HepG2 (cell line): ENCODE data around the gene CHST11. TPM values are rescaled to one million over a fixed set of nuclear protein-coding genes. Genes with fewer than 3 reads are reported as not detected.

Source experiments
- ATAC-seq: fragments of 200-7000 bp; cut with Tn5 transposase; 3 replicates; pipeline ENCODE4 v1.9.1; 2020; ENCODE audit warnings: mild to moderate bottlenecking, moderate library complexity
- BruUV-seq: library from RNA; stranded (reverse); fragments of 400-500 nt; replicated peaks from 2 replicates; lab custom pipeline; 2021; lab: Mats Ljungman, UMichigan
- CTCF ChIA-PET: fragments of 300-600 bp; formaldehyde crosslinking; extraction: SDS; loops from one replicate; lab custom pipeline; 2021; ENCODE audit warnings: low total read pairs, inconsistent platforms, low intra/inter-chr PET ratio; lab: Yijun Ruan, JAX
- POLR2A ChIA-PET: fragments of 350-600 bp; sonication (Branson Sonifier 250); formaldehyde crosslinking; loops from one replicate; lab custom pipeline; 2020; ENCODE audit warnings: antibody characterized with exemption, inconsistent platforms; lab: Yijun Ruan, JAX
- DNase-seq: peaks from one replicate; pipeline ENCODE4 v3.0.0-alpha.2; 2015; ENCODE audit warnings: low spot score
- FAIRE-seq: peaks from 3 replicates; lab custom pipeline; 2011; peaks lifted over from hg19 to GRCh38; lab: Jason Lieb, UNC
- H2AFZ ChIP-seq: one replicate; pipeline ENCODE4 v1.6.1; 2011; ENCODE audit warnings: low read length, inconsistent platforms
- H3K27ac ChIP-seq: fragments of 300-600 bp; 3 replicates; pipeline ENCODE4 v1.8.0; 2011; ENCODE audit warnings: mixed run types, mild to moderate bottlenecking, mixed read lengths, low read length, inconsistent platforms; ENCODE audit not compliant: insufficient read depth; ENCODE audit errors: extremely low read length
- H3K27me3 ChIP-seq, 2 experiments: fragments of 200-600 bp in 1 of 2; 2 replicates in 1 of 2; 3 replicates in 1 of 2; pipeline versions ENCODE4 v1.6.0 to v1.8.0; 2011; ENCODE audit warnings: low read length in 2 of 2, mild to moderate bottlenecking in 2 of 2, moderate library complexity in 2 of 2, inconsistent platforms in 1 of 2; ENCODE audit not compliant: insufficient read depth in 2 of 2, control insufficient read depth in 1 of 2
- H3K36me3 ChIP-seq, 2 experiments: fragments of 200-600 bp in 1 of 2; replicated peaks in 1 of 2; 2 replicates in 1 of 2; 3 replicates in 1 of 2; pipeline versions ENCODE4 v1.5.1 to v1.8.0; 2011; ENCODE audit warnings: low read length in 2 of 2, inconsistent platforms in 1 of 2; ENCODE audit not compliant: insufficient read depth in 2 of 2, control insufficient read depth in 1 of 2
- H3K4me1 ChIP-seq: 2 replicates; pipeline ENCODE4 v1.5.1; 2012; ENCODE audit warnings: low read length, inconsistent platforms; ENCODE audit not compliant: insufficient read depth
- H3K4me2 ChIP-seq: 2 replicates; pipeline ENCODE4 v1.6.0; 2011; ENCODE audit warnings: low read depth, low read length, inconsistent platforms
- H3K4me3 ChIP-seq, 3 experiments: fragments of 200-600 bp in 1 of 3; sonication (generic), shearing (Covaris generic) in 1 of 3; replicated peaks in 1 of 3; 2 replicates each; pipeline ENCODE4 v1.5.1; 2011 to 2016; ENCODE audit warnings: low read length in 3 of 3, inconsistent platforms in 2 of 3, low read depth in 2 of 3, mild to moderate bottlenecking in 2 of 3, control low read depth in 1 of 3, mixed read lengths in 1 of 3; ENCODE audit not compliant: insufficient read depth in 1 of 3
- H3K79me2 ChIP-seq: one replicate; pipeline ENCODE4 v1.6.1; 2011; ENCODE audit warnings: low read length, inconsistent platforms; ENCODE audit not compliant: insufficient read depth
- H3K9ac ChIP-seq: 2 replicates; pipeline ENCODE4 v1.6.0; 2011; ENCODE audit warnings: mild to moderate bottlenecking, low read depth, low read length, inconsistent platforms; ENCODE audit not compliant: insufficient read depth
- H3K9me3 ChIP-seq: 2 replicates; pipeline ENCODE4 v1.5.1; 2012; ENCODE audit warnings: mild to moderate bottlenecking, low read length
- H4K20me1 ChIP-seq: 2 replicates; pipeline ENCODE4 v1.6.0; 2011; ENCODE audit warnings: inconsistent platforms, mild to moderate bottlenecking, low read length, moderate library complexity; ENCODE audit not compliant: insufficient read depth
- AGO1 ChIP-seq: fragments of 200-400 bp; formaldehyde crosslinking; IDR thresholded peaks from 2 replicates; pipeline ENCODE4 v1.6.1; 2017; ENCODE audit warnings: mild to moderate bottlenecking, low read depth, low read length, moderate library complexity; ENCODE audit not compliant: poor library complexity, severe bottlenecking
- CSRNP2 ChIP-seq: sonication (generic); formaldehyde crosslinking; conservative IDR thresholded peaks from 2 replicates; pipeline ENCODE4 v1.8.0; 2022; ENCODE audit warnings: low read depth, missing genetic modification reagents
- FOXP1 ChIP-seq, 2 experiments: fragments of 450-650 bp in 1 of 2; IDR thresholded peaks; 2 replicates each; pipeline ENCODE4 v1.6.1; 2017 to 2018; ENCODE audit warnings: antibody characterized with exemption in 1 of 2
- GZF1 ChIP-seq: sonication (generic); formaldehyde crosslinking; IDR thresholded peaks from 2 replicates; pipeline ENCODE4 v1.5.1; 2020; ENCODE audit warnings: mild to moderate bottlenecking, missing genetic modification reagents
- HIC2 ChIP-seq: sonication (generic); formaldehyde crosslinking; IDR thresholded peaks from 2 replicates; pipeline ENCODE4 v1.9.0; 2022; ENCODE audit warnings: low read depth, missing genetic modification reagents
- NCOA5 ChIP-seq: sonication (generic); formaldehyde crosslinking; IDR thresholded peaks from 2 replicates; pipeline ENCODE4 v1.4.0; 2020; ENCODE audit warnings: missing genetic modification reagents
- REPIN1 ChIP-seq: sonication (generic); formaldehyde crosslinking; IDR thresholded peaks from 2 replicates; pipeline ENCODE4 v1.8.0; 2022; ENCODE audit warnings: missing genetic modification reagents, low read depth, mild to moderate bottlenecking, borderline replicate concordance
- SALL2 ChIP-seq: sonication (generic); formaldehyde crosslinking; IDR thresholded peaks from 2 replicates; pipeline ENCODE4 v1.8.1; 2023; ENCODE audit warnings: mild to moderate bottlenecking, missing genetic modification reagents, inconsistent platforms
- SETDB1 ChIP-seq: sonication (generic); formaldehyde crosslinking; IDR thresholded peaks from 2 replicates; pipeline ENCODE4 v1.5.1; 2020; ENCODE audit warnings: missing genetic modification reagents, mild to moderate bottlenecking, borderline replicate concordance
- TRIM22 ChIP-seq: fragments of 450-650 bp; IDR thresholded peaks from 2 replicates; pipeline ENCODE4 v1.6.1; 2017
- ZNF256 ChIP-seq: sonication (generic); formaldehyde crosslinking; conservative IDR thresholded peaks from 2 replicates; pipeline ENCODE4 v1.4.0; 2020; ENCODE audit warnings: missing genetic modification reagents
- ZNF383 ChIP-seq: sonication (generic); formaldehyde crosslinking; IDR thresholded peaks from 2 replicates; pipeline ENCODE4 v1.4.0; 2020; ENCODE audit warnings: missing genetic modification reagents, mild to moderate bottlenecking, borderline replicate concordance
- ZNF724P ChIP-seq: sonication (generic); formaldehyde crosslinking; IDR thresholded peaks from 2 replicates; pipeline ENCODE4 v1.8.0; 2022; ENCODE audit warnings: missing genetic modification reagents, borderline replicate concordance
- ZNF768 ChIP-seq: sonication (generic); formaldehyde crosslinking; IDR thresholded peaks from 2 replicates; pipeline ENCODE4 v1.4.0; 2020; ENCODE audit warnings: missing genetic modification reagents
- ZNF792 ChIP-seq: IDR thresholded peaks from 2 replicates; pipeline ENCODE4 v1.6.1; 2016
- ZZZ3 ChIP-seq: sonication (generic); formaldehyde crosslinking; IDR thresholded peaks from 2 replicates; pipeline ENCODE4 v1.4.0; 2020; ENCODE audit warnings: missing genetic modification reagents, mild to moderate bottlenecking, borderline replicate concordance
- WGBS: methylation state at CpG from one replicate; pipeline ENCODE4 v1.1.6; 2017; ENCODE audit warnings: low lambda C conversion rate; 5-methylcytosine and 5-hydroxymethylcytosine counted together
- in situ Hi-C: cut with HindIII; loops from 2 replicates; pipeline ENCODE4 v1.10.0; 2017; ENCODE audit warnings: low pct_unique_long_range_greater_than_20kb; ENCODE audit not compliant: extremely low pct_ligation_motif_present
- intact Hi-C: fragments of 100-400 bp; cut with micrococcal nuclease; formaldehyde crosslinking; loops from one replicate; pipeline ENCODE4 v1.10.0; 2022; ENCODE audit not compliant: unreplicated experiment
- polyA plus RNA-seq, 8 experiments: library from polyadenylated mRNA; depleted of rRNA in 3 of 8; stranded (reverse) in 7 of 8; unstranded in 1 of 8; fragments of >200 nt; fragmentation: Illumina TruSeq in 4 of 8; extraction: Trizol in 4 of 8; gene quantifications; 2 replicates each; pipeline versions ENCODE4 v1.2.1 to v1.2.3, GENCODE V29; 2011 to 2016; ENCODE audit warnings: low read depth in 4 of 8, missing spikeins in 1 of 8, mixed read lengths in 1 of 8; ENCODE audit not compliant: insufficient read depth in 1 of 8
- total RNA-seq, 5 experiments: library from RNA; depleted of rRNA; stranded (reverse); fragments of >200 nt; fragmentation: Illumina TruSeq; extraction: Trizol; gene quantifications; 2 replicates each; pipeline ENCODE4 v1.2.3, GENCODE V29; 2016; ENCODE audit warnings: low read depth in 1 of 5
- TF ChIP-seq, protein P1 (sequence below): sonication (generic); formaldehyde crosslinking; IDR thresholded peaks from 2 replicates; pipeline ENCODE4 v1.5.0; 2020; ENCODE audit warnings: missing genetic modification reagents

Gene CHST11
- total and polyA plus RNA-seq, 2 of the 13 experiments (the other 11 are each of a cell fraction or from before 2014, with no cell fraction given), result 0.15 TPM; not detected in 1

DNA sequence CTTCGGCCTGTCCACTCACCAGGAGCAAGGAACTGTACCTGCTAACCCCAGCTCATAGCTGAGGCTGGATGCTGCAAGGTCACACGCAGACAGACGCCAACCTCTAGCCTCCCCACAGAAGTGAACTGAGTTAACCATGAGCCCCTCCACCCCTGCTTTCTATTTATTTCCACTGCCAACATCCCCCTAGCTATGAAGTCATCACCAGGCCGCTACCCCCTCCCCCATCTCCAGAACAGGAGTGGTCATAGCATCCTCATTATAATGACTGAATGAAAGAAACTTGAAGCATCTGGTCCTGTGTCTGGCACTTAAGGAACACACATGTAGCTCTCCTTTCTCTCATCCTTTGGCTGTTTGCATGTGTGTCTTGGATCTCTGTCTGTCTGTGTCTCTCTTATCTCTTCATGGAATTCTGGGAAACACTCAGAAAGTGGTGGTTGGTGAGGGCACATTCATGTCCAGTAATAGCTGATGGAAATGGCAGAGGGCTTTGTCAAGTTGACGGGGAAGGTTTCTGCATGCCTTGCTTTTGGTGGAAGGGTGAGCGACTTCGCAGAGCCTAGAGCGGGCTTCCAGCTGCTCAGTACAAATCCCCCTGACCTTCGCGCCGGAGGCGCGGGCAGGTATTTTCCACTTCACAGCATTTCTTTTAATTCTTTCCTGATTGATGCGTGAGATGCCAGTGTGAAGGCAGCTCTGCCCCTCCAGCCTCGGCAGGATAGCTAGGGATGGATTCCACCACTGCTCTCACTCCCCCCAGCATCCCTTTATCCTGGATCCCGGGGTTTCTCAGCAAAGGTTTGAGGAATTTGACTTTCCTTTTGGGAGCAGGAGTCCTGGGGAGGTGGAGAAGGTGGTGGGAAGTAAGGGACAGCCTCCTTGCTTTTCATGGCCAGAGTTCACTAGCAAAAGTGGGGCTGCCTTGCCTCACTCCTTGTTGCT lies 198.2 kb downstream of the CHST11 start:
- Histone ChIP-seq H3K4me2 (no peak overlapping the region), H3K9me3 (no peaks in the 10 kb centered on the region)
- BruUV-seq, result no TSS peak
- no peak for TF ChIP-seq FOXP1 (IDR thresholded peaks at IDR 0.05)
- no peak for TF ChIP-seq FOXP1 (CRISPR knock-in tag; IDR thresholded peaks at IDR 0.05)
- no peak for TF ChIP-seq ZZZ3
- no peak for TF ChIP-seq ZNF383 (CRISPR knock-in tag)
- TF ChIP-seq AGO1, result no peak
- no peak for TF ChIP-seq NCOA5
- no peak for TF ChIP-seq ZNF768
- no peak for TF ChIP-seq ZNF256 (CRISPR knock-in tag)
- TF ChIP-seq ZNF724P (CRISPR knock-in tag), result no peak
- no peak for TF ChIP-seq CSRNP2 (CRISPR knock-in tag)
- no peak for TF ChIP-seq SALL2 (CRISPR knock-in tag)
- TF ChIP-seq TRIM22, result no peak
- TF ChIP-seq REPIN1, result no peak
- TF ChIP-seq HIC2, result no peak
- no peak for TF ChIP-seq SETDB1 (CRISPR knock-in tag)
- TF ChIP-seq ZNF792 (CRISPR knock-in tag), result no peak
- TF ChIP-seq GZF1 (CRISPR knock-in tag), result no peak
- TF ChIP-seq, protein P1, sequence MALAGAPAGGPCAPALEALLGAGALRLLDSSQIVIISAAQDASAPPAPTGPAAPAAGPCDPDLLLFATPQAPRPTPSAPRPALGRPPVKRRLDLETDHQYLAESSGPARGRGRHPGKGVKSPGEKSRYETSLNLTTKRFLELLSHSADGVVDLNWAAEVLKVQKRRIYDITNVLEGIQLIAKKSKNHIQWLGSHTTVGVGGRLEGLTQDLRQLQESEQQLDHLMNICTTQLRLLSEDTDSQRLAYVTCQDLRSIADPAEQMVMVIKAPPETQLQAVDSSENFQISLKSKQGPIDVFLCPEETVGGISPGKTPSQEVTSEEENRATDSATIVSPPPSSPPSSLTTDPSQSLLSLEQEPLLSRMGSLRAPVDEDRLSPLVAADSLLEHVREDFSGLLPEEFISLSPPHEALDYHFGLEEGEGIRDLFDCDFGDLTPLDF (CRISPR knock-in tag), result no peak
- TF ChIP-seq, all 625 proteins: peak for 0
- peaks cover 2 to 46% of the 10 kb centered on the region in 2 experiments; a peak in 4 of 5 replicates for H3K27me3 ChIP-seq
- CTCF ChIA-PET, result interaction anchor here (1.3 kb wide), 1 partner anchor 398 kb away, joined by 3 read pairs; no protein-coding TSS in a partner anchor
- in situ Hi-C loops (no loop called here), intact Hi-C loops (no loop called here)
- no peaks in the 10 kb centered on the region for H3K79me2 ChIP-seq
- WGBS, result 28% methylated on average over 10 of the region's 16 CpGs
- no peak overlapping the region for H2AFZ ChIP-seq
- DNase-seq (no peak), FAIRE-seq (no peak), ATAC-seq (no peak)
- POLR2A ChIA-PET, result no interaction called here
- H3K27ac ChIP-seq, result no peak overlapping the region
- H3K4me3 ChIP-seq, result no peak overlapping the region
- no peaks in the 10 kb centered on the region for H3K36me3 ChIP-seq
- no peaks in the 10 kb centered on the region for H3K4me1 ChIP-seq
- H4K20me1 ChIP-seq, result no peaks in the 10 kb centered on the region
- no peak overlapping the region for H3K9ac ChIP-seq
